Measurements from ENCODE around the gene UBR1.

GRCh38 chr15:42992626-42993025, 113.2 kb downstream of the UBR1 start:
- no peak for TF ChIP-seq CTCF (IDR thresholded peaks at IDR 0.05)
- no peak for TF ChIP-seq POLR2A (IDR thresholded peaks at IDR 0.05)

Measured in Peyer's patch (tissue), 4 donors.